ENCODE data around the gene ANAPC5. TPM values are rescaled to one million over a fixed set of nuclear protein-coding genes. Genes with fewer than 3 reads are reported as not detected.

Gene ANAPC5
- total RNA-seq, 1 donor from 2014 or later: 69.7 TPM

Other genes starting within 250 kb of the ANAPC5 start
- gene P2RX7, start 219.5 kb downstream of the ANAPC5 start, total RNA-seq: 7.7 TPM
- gene P2RX4, start 142.3 kb downstream of the ANAPC5 start, total RNA-seq: 66.6 TPM
- 36.5 TPM for gene CAMKK2, start 55.7 kb downstream of the ANAPC5 start, total RNA-seq
- 48.2 TPM for gene RNF34, start 47.7 kb upstream of the ANAPC5 start, total RNA-seq
- gene KDM2B, start 228.6 kb upstream of the ANAPC5 start, total RNA-seq: 26.9 TPM

Data from mucosa of gallbladder (tissue), 1 donor.